Stimulated activated CD8-positive, alpha-beta memory T cell treated with anti-CD3 and anti-CD28 coated beads, Interleukin-4, amount 100 ng/mL, for 48 hours (primary cell): ENCODE measurements around the gene BCAS3.
A peak's percentile ranks its signal among the peaks of the same experiment; 100 is the strongest.
"Not testable (repeated sequence)": the region's sequence is repeated elsewhere in the genome, so short reads cannot be mapped to it uniquely, and the experiment has no call there.

Source experiments
- DNase-seq: peaks from one replicate; pipeline ENCODE4 v3.0.0-alpha.2; 2020

BCAS3 gene

GRCh38 chr17:60947543-60947942 lies 269.9 kb downstream of the BCAS3 start:
- DNase-seq: no peak

- no peak for DNase-seq
Measured at GRCh38 chr17:60952747-60953146, 275.1 kb downstream of the BCAS3 start.

- no peak for DNase-seq
Measured at GRCh38 chr17:60959011-60959410, 281.4 kb downstream of the BCAS3 start.

GRCh38 chr17:60959696-60960095 lies 282.0 kb downstream of the BCAS3 start:
- DNase-seq: no peak

GRCh38 chr17:60960398-60961065 lies 282.9 kb downstream of the BCAS3 start:
- DNase-seq: no peak

- DNase-seq: no peak
Measured at GRCh38 chr17:60964160-60964559, 286.5 kb downstream of the BCAS3 start.

GRCh38 chr17:60968266-60968665 lies 290.6 kb downstream of the BCAS3 start:
- DNase-seq: no peak

GRCh38 chr17:60969500-60970037 lies 291.9 kb downstream of the BCAS3 start:
- no peak for DNase-seq

- DNase-seq: no peak
Measured at GRCh38 chr17:60970741-60971140, 293.1 kb downstream of the BCAS3 start.

GRCh38 chr17:60971515-60972369 lies 294.1 kb downstream of the BCAS3 start:
- peak; percentile 49 for DNase-seq

- not testable (repeated sequence) for DNase-seq
Measured at GRCh38 chr17:60976861-60977260, 299.2 kb downstream of the BCAS3 start.

- no peak for DNase-seq
Measured at GRCh38 chr17:60989379-60989778, 311.7 kb downstream of the BCAS3 start.

- DNase-seq: no peak
Measured at GRCh38 chr17:60989846-60990245, 312.2 kb downstream of the BCAS3 start.

- DNase-seq: no peak
Measured at GRCh38 chr17:60993497-60993896, 315.8 kb downstream of the BCAS3 start.

GRCh38 chr17:60995680-60996079 lies 318.0 kb downstream of the BCAS3 start:
- DNase-seq: no peak

- DNase-seq: no peak
Measured at GRCh38 chr17:61000911-61001310, 323.3 kb downstream of the BCAS3 start.

- DNase-seq: no peak
Measured at GRCh38 chr17:61002316-61002736, 324.7 kb downstream of the BCAS3 start.

GRCh38 chr17:61005358-61005757 lies 327.7 kb downstream of the BCAS3 start:
- no peak for DNase-seq

GRCh38 chr17:61005958-61006357 lies 328.3 kb downstream of the BCAS3 start:
- not testable (repeated sequence) for DNase-seq

GRCh38 chr17:61007980-61008379 lies 330.3 kb downstream of the BCAS3 start:
- DNase-seq: no peak

GRCh38 chr17:61009663-61010062 lies 332.0 kb downstream of the BCAS3 start:
- no peak for DNase-seq

GRCh38 chr17:61010661-61011170 lies 333.1 kb downstream of the BCAS3 start:
- no peak for DNase-seq

GRCh38 chr17:61011251-61011650 lies 333.6 kb downstream of the BCAS3 start:
- DNase-seq: no peak

- no peak for DNase-seq
Measured at GRCh38 chr17:61015966-61016365, 338.3 kb downstream of the BCAS3 start.
